ENCODE data around the gene HOXA13. TPM values are rescaled to one million over a fixed set of nuclear protein-coding genes. Genes with fewer than 3 reads are reported as not detected.

HOXA13 gene
- total and polyA plus RNA-seq, 4 donors: 0.38 TPM; not detected in 3

DNA sequence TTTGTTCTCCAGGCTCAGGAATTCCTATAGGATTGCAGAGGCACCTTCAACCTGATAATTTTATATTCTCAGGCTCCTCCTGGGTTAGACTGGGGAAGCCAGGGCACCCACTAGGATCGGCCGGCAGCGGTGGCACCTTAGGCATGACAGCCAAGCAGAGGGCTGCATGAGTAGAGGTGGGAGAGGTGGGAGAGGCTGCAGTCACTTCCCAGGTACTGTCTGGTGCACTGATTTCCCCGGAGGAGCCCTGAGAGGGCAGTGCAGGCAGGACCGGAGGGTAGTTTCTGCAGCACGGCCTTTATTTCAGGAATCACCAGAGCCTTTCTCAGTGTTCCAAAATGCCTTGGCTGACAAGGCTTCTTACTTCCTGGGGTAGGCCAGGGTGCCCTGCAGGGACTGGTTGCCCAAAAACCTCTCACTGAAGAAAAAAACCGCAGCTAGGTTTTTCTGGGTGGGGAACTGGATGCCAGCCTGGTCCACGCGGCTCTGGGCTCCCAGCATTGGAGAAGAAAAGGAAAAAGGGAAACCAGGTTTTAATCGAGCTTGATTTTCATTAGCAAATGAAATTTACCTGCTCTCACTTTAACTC, 3.6 kb upstream of the HOXA13 start:
- intact Hi-C loops (cut with DNase I): loop anchor here in 1 of 2 donors (5.0 kb wide), 1 partner anchor 889 kb away; no protein-coding TSS in a partner anchor
- ATAC-seq (ENCODE audit: low FRiP score): no peak
- Histone ChIP-seq H3K27me3 (ENCODE audit: control insufficient read depth in 1 of 2, insufficient read depth in 2 of 2, low read length in 1 of 2) (peaks cover 0 to 2% of the 10 kb centered on the region in 2 donors), H3K4me3 (ENCODE audit: low read length in 2 of 2) (no peak overlapping the region), H3K4me1 (ENCODE audit: control insufficient read depth in 1 of 2, insufficient read depth in 2 of 2, low read length in 2 of 2) (no peaks in the 10 kb centered on the region), H3K36me3 (ENCODE audit: control insufficient read depth in 1 of 2, insufficient read depth in 2 of 2, low read length in 1 of 2) (no peaks in the 10 kb centered on the region), H3K27ac (ENCODE audit: low read depth in 1 of 2, low read length in 2 of 2) (no peak overlapping the region), H3K9me3 (ENCODE audit: control insufficient read depth, low read length) (no peaks in the 10 kb centered on the region)
- peak in 1 of 2 donors; percentile 48 for DNase-seq
- 31 to 40% methylated on average over 10 of the region's 10 CpGs for WGBS, 2 donors

- no peak for DNase-seq
- no peak for ATAC-seq (ENCODE audit: low FRiP score)
- Histone ChIP-seq H3K36me3 (ENCODE audit: control insufficient read depth in 1 of 2, insufficient read depth in 2 of 2, low read length in 1 of 2) (no peaks in the 10 kb centered on the region), H3K4me1 (ENCODE audit: control insufficient read depth in 1 of 2, insufficient read depth in 2 of 2, low read length in 2 of 2) (no peaks in the 10 kb centered on the region), H3K4me3 (ENCODE audit: low read length in 2 of 2) (no peak overlapping the region), H3K27me3 (ENCODE audit: control insufficient read depth in 1 of 2, insufficient read depth in 2 of 2, low read length in 1 of 2) (peaks cover 0 to 2% of the 10 kb centered on the region in 2 donors), H3K9me3 (ENCODE audit: control insufficient read depth, low read length) (no peaks in the 10 kb centered on the region), H3K27ac (ENCODE audit: low read depth in 1 of 2, low read length in 2 of 2) (no peak overlapping the region)
- intact Hi-C loops (cut with DNase I): loop anchor here in 1 of 2 donors (5.0 kb wide), 1 partner anchor 890 kb away; no protein-coding TSS in a partner anchor
- 28 to 29% methylated on average over 3 of the region's 3 CpGs for WGBS, 2 donors
These were observed 2.9 kb upstream of the HOXA13 start for GRCh38 chr7:27202862-27203134.

GRCh38 chr7:27202018-27202861, 2.3 kb upstream of the HOXA13 start:
- H3K4me3 ChIP-seq (ENCODE audit: low read length in 2 of 2): no peak overlapping the region
- no peaks in the 10 kb centered on the region for H3K9me3 ChIP-seq (ENCODE audit: control insufficient read depth, low read length)
- H3K4me1 ChIP-seq (ENCODE audit: control insufficient read depth in 1 of 2, insufficient read depth in 2 of 2, low read length in 2 of 2): no peaks in the 10 kb centered on the region
- peak in 1 of 2 donors; percentile 31 for DNase-seq
- H3K27me3 ChIP-seq (ENCODE audit: control insufficient read depth in 1 of 2, insufficient read depth in 2 of 2, low read length in 1 of 2): peaks cover 0 to 2% of the 10 kb centered on the region in 2 donors
- 26 to 34% methylated on average over 30 of the region's 30 CpGs for WGBS, 2 donors
- intact Hi-C loops (cut with DNase I): loop anchor here in 1 of 2 donors (5.0 kb wide), 1 partner anchor 890 kb away; no protein-coding TSS in a partner anchor
- no peak overlapping the region for H3K27ac ChIP-seq (ENCODE audit: low read depth in 1 of 2, low read length in 2 of 2)
- H3K36me3 ChIP-seq (ENCODE audit: control insufficient read depth in 1 of 2, insufficient read depth in 2 of 2, low read length in 1 of 2): no peaks in the 10 kb centered on the region
- ATAC-seq (ENCODE audit: low FRiP score): no peak

- H3K4me1 ChIP-seq (ENCODE audit: control insufficient read depth in 1 of 2, insufficient read depth in 2 of 2, low read length in 2 of 2): no peaks in the 10 kb centered on the region
- intact Hi-C loops (cut with DNase I): loop anchor here in 1 of 2 donors (5.0 kb wide), 1 partner anchor 891 kb away; no protein-coding TSS in a partner anchor
- H3K9me3 ChIP-seq (ENCODE audit: control insufficient read depth, low read length): no peaks in the 10 kb centered on the region
- peaks cover 0 to 2% of the 10 kb centered on the region in 2 donors for H3K27me3 ChIP-seq (ENCODE audit: control insufficient read depth in 1 of 2, insufficient read depth in 2 of 2, low read length in 1 of 2)
- H3K36me3 ChIP-seq (ENCODE audit: control insufficient read depth in 1 of 2, insufficient read depth in 2 of 2, low read length in 1 of 2): no peaks in the 10 kb centered on the region
- H3K27ac ChIP-seq (ENCODE audit: low read depth in 1 of 2, low read length in 2 of 2): no peak overlapping the region
- ATAC-seq (ENCODE audit: low FRiP score) (no peak), DNase-seq (peak in 1 of 2 donors; percentile 47)
- H3K4me3 ChIP-seq (ENCODE audit: low read length in 2 of 2): no peak overlapping the region
- WGBS, 2 donors: 34 to 59% methylated on average over 4 of the region's 4 CpGs
These were observed 1.7 kb upstream of the HOXA13 start for GRCh38 chr7:27201580-27202017.

DNA sequence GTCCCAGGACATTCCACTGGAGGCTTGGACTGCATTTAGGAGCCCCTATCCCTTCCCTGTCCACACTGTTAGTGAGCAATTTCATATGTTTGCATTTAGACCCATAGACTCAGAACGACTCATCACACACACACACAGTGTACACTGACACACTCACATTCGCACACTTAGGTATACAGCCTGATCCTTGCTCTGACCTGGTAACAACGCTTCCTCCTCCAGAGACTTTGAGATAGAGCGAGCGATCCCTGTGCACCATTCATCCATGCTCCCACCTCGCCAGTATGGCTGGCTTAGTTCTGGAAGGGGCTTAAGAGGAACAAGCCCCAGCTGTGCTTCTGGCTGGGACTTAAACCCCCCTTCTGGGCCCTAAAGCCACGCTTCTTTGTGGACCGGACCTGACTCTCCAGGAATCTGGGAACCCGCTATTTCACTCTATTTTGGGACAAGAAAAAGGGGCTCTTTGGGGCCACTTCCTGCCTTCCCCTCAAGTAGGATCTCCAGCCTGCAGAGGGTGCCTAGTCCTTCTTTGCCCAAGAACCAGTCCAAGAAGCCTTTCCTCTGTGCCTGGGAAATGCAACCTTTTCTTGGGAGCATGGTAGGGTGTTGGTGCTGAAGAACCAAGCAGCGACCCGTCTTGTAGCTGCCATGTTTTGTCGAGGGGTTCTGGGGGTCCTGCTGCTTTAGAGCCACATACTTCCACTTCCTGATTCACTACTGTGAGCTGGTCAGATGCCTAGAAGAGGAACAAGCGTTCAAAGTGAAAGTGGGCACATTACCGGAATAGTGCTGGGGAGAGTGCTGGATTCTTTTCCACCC, 1.1 kb upstream of the HOXA13 start:
- DNase-seq (peak in 1 of 2 donors; percentile 36), ATAC-seq (ENCODE audit: low FRiP score) (no peak)
- H3K27ac ChIP-seq (ENCODE audit: low read depth in 1 of 2, low read length in 2 of 2): no peak overlapping the region

GRCh38 chr7:27198871-27199801, 755 bp downstream of the HOXA13 start:
- peaks cover 0 to 2% of the 10 kb centered on the region in 2 donors for H3K27me3 ChIP-seq (ENCODE audit: control insufficient read depth in 1 of 2, insufficient read depth in 2 of 2, low read length in 1 of 2)
- DNase-seq (peak; percentile 46 to 77), ATAC-seq (ENCODE audit: low FRiP score) (no peak)
- no peak overlapping the region for H3K27ac ChIP-seq (ENCODE audit: low read depth in 1 of 2, low read length in 2 of 2)
- intact Hi-C loops (cut with DNase I): loop anchor here (5.0 to 10.0 kb wide), 4 partner anchors 716 to 896 kb away; no protein-coding TSS in a partner anchor
- H3K4me1 ChIP-seq (ENCODE audit: control insufficient read depth in 1 of 2, insufficient read depth in 2 of 2, low read length in 2 of 2): no peaks in the 10 kb centered on the region
- H3K9me3 ChIP-seq (ENCODE audit: control insufficient read depth, low read length): no peaks in the 10 kb centered on the region
- peak overlapping the region in 1 of 2 donors; percentile 16 for H3K4me3 ChIP-seq (ENCODE audit: low read length in 2 of 2)
- H3K36me3 ChIP-seq (ENCODE audit: control insufficient read depth in 1 of 2, insufficient read depth in 2 of 2, low read length in 1 of 2): no peaks in the 10 kb centered on the region
- 2 to 4% methylated on average over 63 to 93 of the region's 93 CpGs for WGBS, 2 donors

More for the DNA sequence above, 1.1 kb upstream of the HOXA13 start:
- intact Hi-C loops (cut with DNase I): loop anchor here in 1 of 2 donors (5.0 kb wide), 1 partner anchor 891 kb away; no protein-coding TSS in a partner anchor
- Histone ChIP-seq H3K4me3 (ENCODE audit: low read length in 2 of 2) (no peak overlapping the region), H3K4me1 (ENCODE audit: control insufficient read depth in 1 of 2, insufficient read depth in 2 of 2, low read length in 2 of 2) (no peaks in the 10 kb centered on the region), H3K9me3 (ENCODE audit: control insufficient read depth, low read length) (no peaks in the 10 kb centered on the region), H3K27me3 (ENCODE audit: control insufficient read depth in 1 of 2, insufficient read depth in 2 of 2, low read length in 1 of 2) (peaks cover 0 to 2% of the 10 kb centered on the region in 2 donors), H3K36me3 (ENCODE audit: control insufficient read depth in 1 of 2, insufficient read depth in 2 of 2, low read length in 1 of 2) (no peaks in the 10 kb centered on the region)
- WGBS, 2 donors: 19 to 26% methylated on average over 14 of the region's 14 CpGs

DNA sequence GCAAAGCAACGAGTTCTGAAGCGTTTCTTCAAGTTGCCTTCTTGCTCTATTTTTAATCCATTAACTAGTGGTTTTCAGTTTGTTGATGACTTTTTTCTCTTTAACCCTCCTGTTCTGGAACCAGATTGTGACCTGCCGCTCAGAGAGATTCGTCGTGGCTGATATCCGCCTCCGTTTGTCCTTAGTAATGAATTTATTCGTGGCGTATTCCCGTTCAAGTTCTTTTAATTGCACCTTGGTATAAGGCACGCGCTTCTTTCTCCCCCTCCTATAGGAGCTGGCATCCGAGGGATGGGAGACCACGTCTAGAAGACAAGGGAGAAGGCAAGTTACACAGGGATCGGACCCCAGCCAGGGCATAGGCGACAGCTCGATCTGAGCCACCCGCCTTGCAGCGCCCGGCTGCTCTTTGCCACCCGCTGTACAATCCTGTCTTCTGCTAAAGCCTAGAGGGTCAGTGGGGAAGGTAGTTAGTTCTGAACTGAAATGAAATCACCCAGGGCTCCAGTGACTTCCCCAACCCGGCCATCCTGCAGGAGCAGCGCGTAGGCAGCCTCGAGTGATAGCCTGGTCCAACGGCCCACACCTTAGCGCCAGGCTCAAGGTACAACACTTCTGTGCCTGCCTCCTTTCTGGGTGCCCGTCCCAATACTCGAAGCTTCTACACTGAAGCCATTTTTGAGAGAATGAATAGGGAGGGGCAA, 1.6 kb downstream of the HOXA13 start:
- intact Hi-C loops (cut with DNase I): loop anchor here (5.0 to 10.0 kb wide), 4 partner anchors 717 to 897 kb away; no protein-coding TSS in a partner anchor
- Histone ChIP-seq H3K27me3 (ENCODE audit: control insufficient read depth in 1 of 2, insufficient read depth in 2 of 2, low read length in 1 of 2) (peaks cover 0 to 2% of the 10 kb centered on the region in 2 donors), H3K9me3 (ENCODE audit: control insufficient read depth, low read length) (no peaks in the 10 kb centered on the region), H3K36me3 (ENCODE audit: control insufficient read depth in 1 of 2, insufficient read depth in 2 of 2, low read length in 1 of 2) (no peaks in the 10 kb centered on the region), H3K4me3 (ENCODE audit: low read length in 2 of 2) (no peak overlapping the region), H3K4me1 (ENCODE audit: control insufficient read depth in 1 of 2, insufficient read depth in 2 of 2, low read length in 2 of 2) (no peaks in the 10 kb centered on the region), H3K27ac (ENCODE audit: low read depth in 1 of 2, low read length in 2 of 2) (no peak overlapping the region)
- 20 to 22% methylated on average over 29 of the region's 29 CpGs for WGBS, 2 donors
- ATAC-seq (ENCODE audit: low FRiP score): no peak
- peak; percentile 41 to 62 for DNase-seq

All from aorta (tissue), 5 donors.